Erythroblast (primary cell): ENCODE measurements around the gene CAPG.

Experiments used
- GATA1 ChIP-seq: IDR thresholded peaks from 2 replicates; pipeline ENCODE4 v1.6.1; 2011; ENCODE audit warnings: low read depth, mild to moderate bottlenecking, control low read depth, low read length, moderate library complexity
- POLR2A ChIP-seq: IDR thresholded peaks from 2 replicates; pipeline ENCODE4 v1.6.1; 2011; ENCODE audit warnings: mild to moderate bottlenecking, low read length

- TF ChIP-seq POLR2A (no peak), GATA1 (no peak)
Observed at GRCh38 chr2:85371045-85371444, 39.1 kb downstream of the CAPG start.
